Measurements from ENCODE around the gene RC3H1.

RC3H1 gene

DNA sequence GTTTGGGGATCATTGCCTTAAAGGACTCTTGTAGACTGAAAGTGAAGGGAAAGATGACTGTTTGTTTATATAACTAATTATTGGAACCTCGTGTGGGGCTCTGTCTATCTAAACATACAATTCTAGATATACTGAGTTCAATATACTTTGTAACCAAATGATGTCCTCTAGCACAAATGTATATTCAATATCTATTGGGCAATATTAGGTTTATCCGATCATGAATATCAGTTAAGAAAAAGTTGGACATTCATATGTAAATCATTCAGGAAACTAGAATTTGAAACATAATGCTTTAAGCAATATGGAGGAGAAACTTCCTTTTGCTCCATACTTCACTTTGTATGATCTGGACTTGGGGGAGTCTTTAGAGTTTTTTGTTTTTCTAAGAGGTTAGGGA, 8.9 kb upstream of the RC3H1 start:
- Histone ChIP-seq H3K4me3 (replicated peaks; ENCODE audit: insufficient read depth, low read length) (no peak overlapping the region), H3K27ac (replicated peaks) (no peak overlapping the region), H3K27me3 (ENCODE audit: insufficient read depth, poor library complexity, severe bottlenecking) (no peaks in the 10 kb centered on the region)
- TF ChIP-seq POLR2AphosphoS5 (IDR thresholded peaks at IDR 0.05; ENCODE audit: low read depth) (no peak), GABPA (IDR thresholded peaks at IDR 0.05; ENCODE audit: low read depth) (no peak), SPI1 (IDR thresholded peaks at IDR 0.05; ENCODE audit: borderline replicate concordance, low read depth) (no peak)
- TF ChIP-seq, protein P1, sequence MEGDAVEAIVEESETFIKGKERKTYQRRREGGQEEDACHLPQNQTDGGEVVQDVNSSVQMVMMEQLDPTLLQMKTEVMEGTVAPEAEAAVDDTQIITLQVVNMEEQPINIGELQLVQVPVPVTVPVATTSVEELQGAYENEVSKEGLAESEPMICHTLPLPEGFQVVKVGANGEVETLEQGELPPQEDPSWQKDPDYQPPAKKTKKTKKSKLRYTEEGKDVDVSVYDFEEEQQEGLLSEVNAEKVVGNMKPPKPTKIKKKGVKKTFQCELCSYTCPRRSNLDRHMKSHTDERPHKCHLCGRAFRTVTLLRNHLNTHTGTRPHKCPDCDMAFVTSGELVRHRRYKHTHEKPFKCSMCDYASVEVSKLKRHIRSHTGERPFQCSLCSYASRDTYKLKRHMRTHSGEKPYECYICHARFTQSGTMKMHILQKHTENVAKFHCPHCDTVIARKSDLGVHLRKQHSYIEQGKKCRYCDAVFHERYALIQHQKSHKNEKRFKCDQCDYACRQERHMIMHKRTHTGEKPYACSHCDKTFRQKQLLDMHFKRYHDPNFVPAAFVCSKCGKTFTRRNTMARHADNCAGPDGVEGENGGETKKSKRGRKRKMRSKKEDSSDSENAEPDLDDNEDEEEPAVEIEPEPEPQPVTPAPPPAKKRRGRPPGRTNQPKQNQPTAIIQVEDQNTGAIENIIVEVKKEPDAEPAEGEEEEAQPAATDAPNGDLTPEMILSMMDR (IDR thresholded peaks at IDR 0.05; ENCODE audit: insufficient read depth, low read length) = no peak
- TF ChIP-seq, protein P2, sequence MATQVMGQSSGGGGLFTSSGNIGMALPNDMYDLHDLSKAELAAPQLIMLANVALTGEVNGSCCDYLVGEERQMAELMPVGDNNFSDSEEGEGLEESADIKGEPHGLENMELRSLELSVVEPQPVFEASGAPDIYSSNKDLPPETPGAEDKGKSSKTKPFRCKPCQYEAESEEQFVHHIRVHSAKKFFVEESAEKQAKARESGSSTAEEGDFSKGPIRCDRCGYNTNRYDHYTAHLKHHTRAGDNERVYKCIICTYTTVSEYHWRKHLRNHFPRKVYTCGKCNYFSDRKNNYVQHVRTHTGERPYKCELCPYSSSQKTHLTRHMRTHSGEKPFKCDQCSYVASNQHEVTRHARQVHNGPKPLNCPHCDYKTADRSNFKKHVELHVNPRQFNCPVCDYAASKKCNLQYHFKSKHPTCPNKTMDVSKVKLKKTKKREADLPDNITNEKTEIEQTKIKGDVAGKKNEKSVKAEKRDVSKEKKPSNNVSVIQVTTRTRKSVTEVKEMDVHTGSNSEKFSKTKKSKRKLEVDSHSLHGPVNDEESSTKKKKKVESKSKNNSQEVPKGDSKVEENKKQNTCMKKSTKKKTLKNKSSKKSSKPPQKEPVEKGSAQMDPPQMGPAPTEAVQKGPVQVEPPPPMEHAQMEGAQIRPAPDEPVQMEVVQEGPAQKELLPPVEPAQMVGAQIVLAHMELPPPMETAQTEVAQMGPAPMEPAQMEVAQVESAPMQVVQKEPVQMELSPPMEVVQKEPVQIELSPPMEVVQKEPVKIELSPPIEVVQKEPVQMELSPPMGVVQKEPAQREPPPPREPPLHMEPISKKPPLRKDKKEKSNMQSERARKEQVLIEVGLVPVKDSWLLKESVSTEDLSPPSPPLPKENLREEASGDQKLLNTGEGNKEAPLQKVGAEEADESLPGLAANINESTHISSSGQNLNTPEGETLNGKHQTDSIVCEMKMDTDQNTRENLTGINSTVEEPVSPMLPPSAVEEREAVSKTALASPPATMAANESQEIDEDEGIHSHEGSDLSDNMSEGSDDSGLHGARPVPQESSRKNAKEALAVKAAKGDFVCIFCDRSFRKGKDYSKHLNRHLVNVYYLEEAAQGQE (IDR thresholded peaks at IDR 0.05; ENCODE audit: insufficient replicate concordance, low read depth) = no peak
- DNase-seq (ENCODE audit: low read depth in 1 of 2, low spot score in 1 of 2) = no peak

DNA sequence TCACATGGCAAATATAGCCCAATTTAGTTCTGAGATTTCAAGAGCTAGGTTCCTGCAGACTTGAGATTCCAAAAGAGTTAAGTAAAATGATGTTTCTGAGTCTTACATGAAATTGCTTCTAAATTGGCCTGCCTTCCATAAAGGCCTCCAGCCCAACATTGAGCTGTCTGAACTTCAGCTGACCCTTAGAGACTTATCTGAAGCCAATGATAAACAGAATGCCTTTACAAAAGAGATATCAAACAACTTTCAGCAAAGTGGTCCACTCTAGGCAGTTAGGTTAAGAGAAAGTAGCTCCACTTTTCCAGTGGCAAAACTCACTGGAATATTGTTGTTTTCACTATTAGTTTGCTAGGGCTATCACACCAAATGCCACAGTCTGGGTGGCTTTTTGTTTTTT, 6.3 kb upstream of the RC3H1 start:
- H3K4me3 ChIP-seq (replicated peaks; ENCODE audit: insufficient read depth, low read length) = no peak overlapping the region
- TF ChIP-seq, protein P1 (IDR thresholded peaks at IDR 0.05; ENCODE audit: insufficient read depth, low read length) = no peak
- TF ChIP-seq, protein P2 (IDR thresholded peaks at IDR 0.05; ENCODE audit: insufficient replicate concordance, low read depth) = no peak
- TF ChIP-seq POLR2AphosphoS5 (IDR thresholded peaks at IDR 0.05; ENCODE audit: low read depth) (no peak), SPI1 (IDR thresholded peaks at IDR 0.05; ENCODE audit: borderline replicate concordance, low read depth) (no peak), GABPA (IDR thresholded peaks at IDR 0.05; ENCODE audit: low read depth) (no peak)
- H3K27me3 ChIP-seq (ENCODE audit: insufficient read depth, poor library complexity, severe bottlenecking) = no peaks in the 10 kb centered on the region
- no peak overlapping the region for H3K27ac ChIP-seq (replicated peaks)
- DNase-seq (ENCODE audit: low read depth in 1 of 2, low spot score in 1 of 2) = no peak

DNA sequence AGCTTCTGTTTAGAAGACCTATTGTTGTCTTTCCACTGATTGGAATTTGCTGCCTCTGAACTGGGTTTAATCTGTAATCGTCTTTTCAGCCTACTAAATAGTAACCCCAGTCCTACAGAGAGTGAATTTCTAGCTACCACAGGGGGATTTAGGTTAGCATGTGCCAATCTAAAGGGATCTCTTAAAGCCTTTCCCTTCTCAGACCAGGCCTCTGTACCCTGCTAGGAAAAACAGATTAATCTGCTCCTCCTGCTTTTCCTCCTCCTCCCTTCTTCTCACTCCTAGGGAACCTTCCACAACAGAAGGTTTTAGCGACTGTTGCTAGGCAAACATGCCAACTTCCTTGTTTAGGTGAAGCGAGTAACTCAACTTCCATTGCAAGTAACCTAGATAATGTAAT, 1.3 kb upstream of the RC3H1 start:
- Histone ChIP-seq H3K4me3 (replicated peaks; ENCODE audit: insufficient read depth, low read length) (no peak overlapping the region), H3K27me3 (ENCODE audit: insufficient read depth, poor library complexity, severe bottlenecking) (no peaks in the 10 kb centered on the region), H3K27ac (replicated peaks) (peak overlapping the region; percentile 94)
- DNase-seq (ENCODE audit: low read depth in 1 of 2, low spot score in 1 of 2) = peak; percentile 65 to 84
- TF ChIP-seq SPI1 (IDR thresholded peaks at IDR 0.05; ENCODE audit: borderline replicate concordance, low read depth) = peak; percentile 42; the same call in 1 of the 2 replicates
- TF ChIP-seq, protein P2 (IDR thresholded peaks at IDR 0.05; ENCODE audit: insufficient replicate concordance, low read depth) = no peak

DNA sequence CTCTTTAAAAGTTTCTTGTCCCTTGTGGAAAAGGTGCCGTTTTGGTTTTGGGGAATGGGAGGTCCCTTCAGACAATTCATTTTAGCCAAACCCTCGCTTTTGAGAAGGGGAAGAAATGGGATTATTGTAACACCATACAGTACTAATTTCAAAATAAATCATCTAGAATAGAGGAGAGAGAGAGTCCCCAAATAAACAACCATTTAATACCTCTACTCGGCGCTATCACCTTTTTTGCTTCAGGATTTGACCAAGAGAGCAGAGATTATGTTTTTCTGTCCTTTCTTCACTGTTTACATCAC, 770 bp upstream of the RC3H1 start:
- no peaks in the 10 kb centered on the region for H3K27me3 ChIP-seq (ENCODE audit: insufficient read depth, poor library complexity, severe bottlenecking)
- TF ChIP-seq, protein P1 (IDR thresholded peaks at IDR 0.05; ENCODE audit: insufficient read depth, low read length) = no peak
- no peak for TF ChIP-seq GABPA (IDR thresholded peaks at IDR 0.05; ENCODE audit: low read depth)
- TF ChIP-seq POLR2AphosphoS5 (IDR thresholded peaks at IDR 0.05; ENCODE audit: low read depth) = no peak
- TF ChIP-seq, protein P2 (IDR thresholded peaks at IDR 0.05; ENCODE audit: insufficient replicate concordance, low read depth) = no peak
- TF ChIP-seq SPI1 (IDR thresholded peaks at IDR 0.05; ENCODE audit: borderline replicate concordance, low read depth) = no peak
- peak overlapping the region; percentile 87 for H3K4me3 ChIP-seq (replicated peaks; ENCODE audit: insufficient read depth, low read length)
- peak overlapping the region; percentile 94 for H3K27ac ChIP-seq (replicated peaks)
- DNase-seq (ENCODE audit: low read depth in 1 of 2, low spot score in 1 of 2) = no peak
